HEK293 (cell line): Measurements from ENCODE around the gene PKDREJ.

Source experiments
- CTCF ChIA-PET: fragments of 350-600 bp; formaldehyde crosslinking; extraction: SDS; loops from one replicate; lab custom pipeline; 2021; ENCODE audit warnings: antibody characterized with exemption; lab: Yijun Ruan, JAX
- POLR2A ChIA-PET: fragments of 300-600 bp; formaldehyde crosslinking; extraction: SDS; loops from one replicate; lab custom pipeline; 2020; ENCODE audit warnings: antibody characterized with exemption, inconsistent platforms; lab: Yijun Ruan, JAX
- H3K27ac ChIP-seq: fragments of 200-500 bp; sonication (Bioruptor generic); 2 replicates; pipeline ENCODE4 v1.5.1; 2014; ENCODE audit warnings: low read depth, low read length, control low read depth, inconsistent platforms; ENCODE audit errors: extremely low read depth
- H3K36me3 ChIP-seq, 2 experiments: fragments of 200-500 bp in 1 of 2; sonication (Bioruptor generic) in 1 of 2; 1 replicate in 1 of 2; 2 replicates in 1 of 2; pipeline ENCODE4 v1.5.1; 2014 to 2017; ENCODE audit warnings: inconsistent platforms in 2 of 2, low read length in 2 of 2; ENCODE audit not compliant: control insufficient read depth in 2 of 2, insufficient read depth in 1 of 2
- H3K4me1 ChIP-seq: fragments of 200-500 bp; sonication (Bioruptor generic); 2 replicates; pipeline ENCODE4 v1.5.1; 2014; ENCODE audit warnings: mild to moderate bottlenecking, low read length, inconsistent platforms; ENCODE audit not compliant: control insufficient read depth, insufficient read depth
- H3K4me3 ChIP-seq: 2 replicates; pipeline ENCODE4 v1.5.1; 2011; ENCODE audit warnings: low read depth, mild to moderate bottlenecking, control low read depth, low read length, moderate library complexity
- H3K9me3 ChIP-seq: fragments of 200-500 bp; sonication (Bioruptor generic); 2 replicates; pipeline ENCODE4 v1.5.1; 2014; ENCODE audit warnings: low read depth, low read length, inconsistent platforms; ENCODE audit not compliant: control insufficient read depth, insufficient read depth
- BCL11B ChIP-seq: fragments of 450-650 bp; formaldehyde crosslinking; IDR thresholded peaks from 2 replicates; pipeline ENCODE4 v1.5.1; 2016; ENCODE audit warnings: low read depth, missing biosample characterization, missing genetic modification characterization
- GLIS1 ChIP-seq: fragments of 450-650 bp; formaldehyde crosslinking; IDR thresholded peaks from 2 replicates; pipeline ENCODE4 v1.5.1; 2016; ENCODE audit warnings: missing biosample characterization, missing genetic modification characterization
- KLF10 ChIP-seq: fragments of 450-650 bp; IDR thresholded peaks from 2 replicates; pipeline ENCODE4 v1.5.1; 2018; ENCODE audit warnings: missing biosample characterization, mild to moderate bottlenecking, missing genetic modification characterization
- KLF16 ChIP-seq: fragments of 450-650 bp; formaldehyde crosslinking; IDR thresholded peaks from 2 replicates; pipeline ENCODE4 v1.5.1; 2017; ENCODE audit warnings: missing biosample characterization, missing genetic modification characterization
- KLF7 ChIP-seq: fragments of 450-650 bp; formaldehyde crosslinking; IDR thresholded peaks from 2 replicates; pipeline ENCODE4 v1.5.1; 2016; ENCODE audit warnings: missing biosample characterization, missing genetic modification characterization, borderline replicate concordance
- MEIS1 ChIP-seq: sonication (generic); formaldehyde crosslinking; IDR thresholded peaks from 2 replicates; pipeline ENCODE4 v1.8.1; 2022; ENCODE audit warnings: missing genetic modification reagents, mild to moderate bottlenecking, borderline replicate concordance
- PATZ1 ChIP-seq: fragments of 450-650 bp; formaldehyde crosslinking; IDR thresholded peaks from 2 replicates; pipeline ENCODE4 v1.5.1; 2016; ENCODE audit warnings: missing biosample characterization, missing genetic modification characterization
- REST ChIP-seq: fragments of 450-650 bp; formaldehyde crosslinking; IDR thresholded peaks from 2 replicates; pipeline ENCODE4 v1.5.1; 2016; ENCODE audit warnings: missing biosample characterization, missing genetic modification characterization
- TRIM28 ChIP-seq: IDR thresholded peaks from 2 replicates; pipeline ENCODE4 v1.6.1; 2011; ENCODE audit warnings: low read length, control low read depth, borderline replicate concordance
- YY2 ChIP-seq: fragments of 450-650 bp; formaldehyde crosslinking; IDR thresholded peaks from 2 replicates; pipeline ENCODE4 v1.5.1; 2016; ENCODE audit warnings: missing biosample characterization, missing genetic modification characterization
- ZBTB17 ChIP-seq: fragments of 450-650 bp; formaldehyde crosslinking; IDR thresholded peaks from 2 replicates; pipeline ENCODE4 v1.5.1; 2016; ENCODE audit warnings: missing biosample characterization, missing genetic modification characterization
- ZBTB20 ChIP-seq: fragments of 450-650 bp; formaldehyde crosslinking; IDR thresholded peaks from 2 replicates; pipeline ENCODE4 v1.5.1; 2016; ENCODE audit warnings: missing biosample characterization, missing genetic modification characterization
- ZBTB48 ChIP-seq: fragments of 450-650 bp; formaldehyde crosslinking; IDR thresholded peaks from 2 replicates; pipeline ENCODE4 v1.5.1; 2016; ENCODE audit warnings: missing biosample characterization, missing genetic modification characterization
- ZBTB7A ChIP-seq: fragments of 450-650 bp; formaldehyde crosslinking; IDR thresholded peaks from 2 replicates; pipeline ENCODE4 v1.5.1; 2016; ENCODE audit warnings: low read depth, missing biosample characterization, missing genetic modification characterization
- ZFHX2 ChIP-seq: fragments of 450-650 bp; formaldehyde crosslinking; conservative IDR thresholded peaks from 2 replicates; pipeline ENCODE4 v1.5.1; 2016; ENCODE audit warnings: missing biosample characterization, missing genetic modification characterization
- ZFP69B ChIP-seq: fragments of 450-650 bp; formaldehyde crosslinking; IDR thresholded peaks from 2 replicates; pipeline ENCODE4 v1.5.1; 2016; ENCODE audit warnings: missing biosample characterization, missing genetic modification characterization
- ZNF10 ChIP-seq: fragments of 450-650 bp; formaldehyde crosslinking; IDR thresholded peaks from 2 replicates; pipeline ENCODE4 v1.5.1; 2017; ENCODE audit warnings: missing biosample characterization, missing genetic modification characterization
- ZNF16 ChIP-seq: fragments of 450-650 bp; formaldehyde crosslinking; IDR thresholded peaks from 2 replicates; pipeline ENCODE4 v1.5.1; 2016; ENCODE audit warnings: low read depth, missing biosample characterization, missing genetic modification characterization
- ZNF175 ChIP-seq: fragments of 450-650 bp; formaldehyde crosslinking; IDR thresholded peaks from 2 replicates; pipeline ENCODE4 v1.5.1; 2016; ENCODE audit warnings: missing biosample characterization, missing genetic modification characterization
- ZNF266 ChIP-seq: fragments of 450-650 bp; formaldehyde crosslinking; IDR thresholded peaks from 2 replicates; pipeline ENCODE4 v1.5.1; 2016; ENCODE audit warnings: missing biosample characterization, missing genetic modification characterization, low read depth
- ZNF292 ChIP-seq: fragments of 450-650 bp; formaldehyde crosslinking; IDR thresholded peaks from 2 replicates; pipeline ENCODE4 v1.5.1; 2016; ENCODE audit warnings: low read depth, missing biosample characterization, missing genetic modification characterization, borderline replicate concordance
- ZNF366 ChIP-seq: fragments of 450-650 bp; formaldehyde crosslinking; conservative IDR thresholded peaks from 2 replicates; pipeline ENCODE4 v1.5.1; 2016; ENCODE audit warnings: missing biosample characterization, missing genetic modification characterization
- ZNF433 ChIP-seq: fragments of 450-650 bp; formaldehyde crosslinking; IDR thresholded peaks from 2 replicates; pipeline ENCODE4 v1.5.1; 2016; ENCODE audit warnings: missing biosample characterization, missing genetic modification characterization, low read depth
- ZNF501 ChIP-seq: fragments of 450-650 bp; formaldehyde crosslinking; IDR thresholded peaks from 2 replicates; pipeline ENCODE4 v1.5.1; 2016; ENCODE audit warnings: missing biosample characterization, missing genetic modification characterization
- ZNF529 ChIP-seq: fragments of 450-650 bp; formaldehyde crosslinking; IDR thresholded peaks from 2 replicates; pipeline ENCODE4 v1.5.1; 2017; ENCODE audit warnings: missing genetic modification characterization, missing biosample characterization; ENCODE audit not compliant: insufficient replicate concordance
- ZNF600 ChIP-seq: fragments of 450-650 bp; formaldehyde crosslinking; IDR thresholded peaks from 2 replicates; pipeline ENCODE4 v1.5.1; 2016; ENCODE audit warnings: missing biosample characterization, missing genetic modification characterization
- ZNF777 ChIP-seq: fragments of 450-650 bp; formaldehyde crosslinking; IDR thresholded peaks from 2 replicates; pipeline ENCODE4 v1.5.1; 2017; ENCODE audit warnings: missing biosample characterization, missing genetic modification characterization, borderline replicate concordance
- ZSCAN16 ChIP-seq: fragments of 450-650 bp; formaldehyde crosslinking; IDR thresholded peaks from 2 replicates; pipeline ENCODE4 v1.5.1; 2016; ENCODE audit warnings: missing biosample characterization, missing genetic modification characterization
- ZXDB ChIP-seq: fragments of 450-650 bp; formaldehyde crosslinking; IDR thresholded peaks from 2 replicates; pipeline ENCODE4 v1.5.1; 2016; ENCODE audit warnings: missing biosample characterization, missing genetic modification characterization
- TF ChIP-seq, protein P1 (sequence below): fragments of 450-650 bp; formaldehyde crosslinking; IDR thresholded peaks from 2 replicates; pipeline ENCODE4 v1.5.1; 2016; ENCODE audit warnings: missing biosample characterization, missing genetic modification characterization

The PKDREJ gene

DNA sequence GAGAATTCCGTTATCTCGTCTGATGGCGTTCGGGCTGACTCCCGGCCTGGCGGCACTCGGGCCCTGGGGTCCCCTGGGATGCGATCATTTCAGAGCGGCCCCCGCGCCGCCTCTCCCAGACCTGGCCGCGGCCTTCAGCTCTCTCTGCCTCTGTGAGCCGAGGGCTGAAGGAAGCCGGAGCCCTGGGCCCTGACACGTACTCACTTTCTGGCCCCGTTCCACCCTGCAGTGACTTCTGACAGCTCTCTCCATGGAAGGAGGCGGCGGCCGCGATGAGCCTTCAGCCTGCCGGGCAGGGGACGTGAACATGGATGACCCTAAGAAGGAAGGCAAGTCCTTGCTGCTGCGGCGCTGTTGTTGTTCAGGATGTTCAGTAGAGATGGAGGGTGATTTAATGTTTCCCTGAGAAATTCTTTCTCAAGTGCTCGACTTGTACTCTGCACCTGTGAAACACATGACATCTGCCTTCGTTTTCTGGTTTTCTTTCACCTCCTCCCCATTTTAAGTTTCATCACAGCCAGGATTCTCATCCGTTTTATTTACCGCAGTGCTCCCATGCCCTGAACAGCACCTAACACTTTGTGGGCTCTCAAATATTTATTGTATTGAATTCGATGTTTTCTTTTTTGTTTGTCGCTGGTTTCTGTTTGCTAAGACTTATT lies 34.1 kb upstream of the PKDREJ start:
- POLR2A ChIA-PET: interaction anchor here (0.6 to 3.1 kb wide), 6 partner anchors 10 to 142 kb away, joined by 3 to 17 read pairs (median 4); partner anchors contain the start of genes TRMU and TTC38
- Histone ChIP-seq H3K36me3 (peaks cover 41 to 49% of the 10 kb centered on the region in 2 experiments), H3K4me3 (peak overlapping the region; percentile 94), H3K9me3 (no peaks in the 10 kb centered on the region), H3K4me1 (peaks cover 8% of the 10 kb centered on the region), H3K27ac (peak overlapping the region; percentile 81)
- TF ChIP-seq ZBTB48 (peak; percentile 26; the same call in 1 of the 2 replicates), ZNF16 (tag by site-specific recombination) (no peak), BCL11B (0 out of 2 replicates have a peak, but pooled peaks have one; percentile 38), ZNF366 (no peak), MEIS1 (CRISPR knock-in tag) (no peak), TRIM28 (no peak), GLIS1 (peak; percentile 24; the same call in 1 of the 2 replicates), YY2 (tag by site-specific recombination) (0 out of 2 replicates have a peak, but pooled peaks have one; percentile 31), ZFP69B (tag by site-specific recombination) (0 out of 2 replicates have a peak, but pooled peaks have one; percentile 3), ZBTB20 (tag by site-specific recombination) (peak; percentile 61), KLF10 (peak; percentile 28), KLF16 (no peak), REST (tag by site-specific recombination) (no peak), ZNF292 (tag by site-specific recombination) (no peak), ZSCAN16 (no peak), KLF7 (tag by site-specific recombination) (no peak), ZBTB17 (tag by site-specific recombination) (peak; percentile 37; the same call in 1 of the 2 replicates), ZNF600 (tag by site-specific recombination) (no peak), ZBTB7A (no peak), ZNF433 (no peak), PATZ1 (tag by site-specific recombination) (peak; percentile 81), ZNF10 (tag by site-specific recombination) (no peak), ZNF777 (tag by site-specific recombination) (no peak), ZNF529 (no peak), ZXDB (0 out of 2 replicates have a peak, but pooled peaks have one; percentile 9), ZNF501 (tag by site-specific recombination) (peak; percentile 39; the same call in 1 of the 2 replicates), ZNF175 (tag by site-specific recombination) (no peak), ZFHX2 (peak; percentile 36; the same call in 1 of the 2 replicates), ZNF266 (tag by site-specific recombination) (no peak)
- TF ChIP-seq, protein P1, sequence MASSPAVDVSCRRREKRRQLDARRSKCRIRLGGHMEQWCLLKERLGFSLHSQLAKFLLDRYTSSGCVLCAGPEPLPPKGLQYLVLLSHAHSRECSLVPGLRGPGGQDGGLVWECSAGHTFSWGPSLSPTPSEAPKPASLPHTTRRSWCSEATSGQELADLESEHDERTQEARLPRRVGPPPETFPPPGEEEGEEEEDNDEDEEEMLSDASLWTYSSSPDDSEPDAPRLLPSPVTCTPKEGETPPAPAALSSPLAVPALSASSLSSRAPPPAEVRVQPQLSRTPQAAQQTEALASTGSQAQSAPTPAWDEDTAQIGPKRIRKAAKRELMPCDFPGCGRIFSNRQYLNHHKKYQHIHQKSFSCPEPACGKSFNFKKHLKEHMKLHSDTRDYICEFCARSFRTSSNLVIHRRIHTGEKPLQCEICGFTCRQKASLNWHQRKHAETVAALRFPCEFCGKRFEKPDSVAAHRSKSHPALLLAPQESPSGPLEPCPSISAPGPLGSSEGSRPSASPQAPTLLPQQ (tag by site-specific recombination): no peak
- CTCF ChIA-PET: interaction anchor here (0.8 to 2.5 kb wide), 3 partner anchors 175 to 291 kb away, joined by 3 to 16 read pairs (median 3); no protein-coding TSS in a partner anchor
